T-helper 2 cell (primary cell): Measurements from ENCODE around the gene CCNG2.

Experiments used
- DNase-seq, 5 experiments: peaks; one replicate each; pipeline versions ENCODE4 v3.0.0 to v3.0.0-alpha.2; 2012 to 2022

Gene CCNG2

DNA sequence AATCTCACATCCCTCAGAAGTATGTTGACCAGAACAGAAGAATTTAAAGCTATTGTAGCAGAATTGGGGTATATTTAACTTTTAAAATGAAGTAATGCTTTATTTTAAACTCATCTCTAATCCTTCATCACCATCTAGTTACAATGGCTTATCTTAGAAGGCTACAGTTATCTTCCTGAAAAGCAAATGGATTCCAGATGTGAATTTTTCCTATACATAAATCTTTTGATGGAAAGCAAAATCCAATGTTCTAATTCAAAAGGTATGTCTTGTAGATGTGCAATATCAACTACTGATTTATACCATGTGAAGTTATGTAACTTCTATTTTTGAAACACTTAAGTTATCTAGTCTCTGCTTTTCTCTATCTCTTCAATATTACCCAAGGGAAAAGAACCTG is 47.6 kb downstream of the CCNG2 start:
- no peak for DNase-seq

DNA sequence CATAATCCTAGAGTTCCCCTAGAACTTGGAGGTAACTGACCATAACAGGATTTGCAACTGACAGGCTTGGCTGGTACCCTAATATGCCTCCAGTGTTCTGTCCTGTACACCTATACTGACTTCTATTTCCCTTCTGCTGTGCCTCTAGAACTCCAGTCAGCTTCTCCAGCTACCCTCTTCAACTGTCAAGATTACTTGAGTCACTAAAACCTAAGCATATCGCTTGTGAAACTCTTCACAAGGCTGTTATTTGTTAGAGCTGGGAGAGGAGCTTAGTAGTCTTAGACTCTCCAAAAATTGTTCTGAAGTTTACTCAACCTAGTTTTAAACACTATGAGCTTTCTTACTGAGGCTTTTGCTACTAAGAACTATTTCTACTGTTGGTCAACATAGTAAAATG is 52.0 kb downstream of the CCNG2 start:
- no peak for DNase-seq

DNA sequence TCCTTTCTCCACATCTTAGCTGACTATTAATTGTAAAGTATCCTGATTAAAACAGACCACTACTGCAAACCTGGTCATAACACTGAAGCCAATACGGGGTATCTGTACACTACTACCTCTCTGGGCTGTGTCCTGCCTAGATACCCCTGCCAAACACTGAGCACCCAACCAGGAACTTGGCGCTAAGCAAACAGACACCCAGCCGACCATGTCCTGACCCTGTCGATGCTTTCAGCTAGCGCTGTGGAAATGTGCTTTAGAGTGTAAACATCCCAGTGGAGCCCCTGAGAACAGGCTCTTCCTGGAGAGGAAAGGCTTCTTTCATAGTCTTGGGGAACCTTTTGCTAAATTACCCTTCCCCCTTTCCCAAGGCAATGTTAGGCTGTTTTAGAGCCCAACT is 52.9 kb downstream of the CCNG2 start:
- no peak for DNase-seq

DNA sequence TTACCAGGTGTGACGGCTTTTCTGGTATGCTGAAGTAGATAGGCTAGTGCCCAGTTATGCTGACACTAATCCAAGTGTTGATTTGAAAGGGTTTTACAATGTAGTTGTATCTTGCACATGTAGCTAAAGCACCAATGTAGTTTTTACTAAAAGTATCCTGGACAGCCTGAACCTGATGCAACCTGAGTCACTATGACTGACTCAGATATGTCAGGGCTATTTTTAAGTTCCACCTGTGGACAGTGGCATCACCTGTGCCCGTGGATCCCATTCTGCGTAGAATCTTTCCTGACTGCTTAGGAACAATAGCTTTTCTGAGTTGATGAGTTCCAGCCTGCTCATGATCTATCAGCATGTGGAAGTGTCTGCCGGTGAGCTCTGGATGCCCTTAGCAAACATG is 58.1 kb downstream of the CCNG2 start:
- no peak for DNase-seq

DNA sequence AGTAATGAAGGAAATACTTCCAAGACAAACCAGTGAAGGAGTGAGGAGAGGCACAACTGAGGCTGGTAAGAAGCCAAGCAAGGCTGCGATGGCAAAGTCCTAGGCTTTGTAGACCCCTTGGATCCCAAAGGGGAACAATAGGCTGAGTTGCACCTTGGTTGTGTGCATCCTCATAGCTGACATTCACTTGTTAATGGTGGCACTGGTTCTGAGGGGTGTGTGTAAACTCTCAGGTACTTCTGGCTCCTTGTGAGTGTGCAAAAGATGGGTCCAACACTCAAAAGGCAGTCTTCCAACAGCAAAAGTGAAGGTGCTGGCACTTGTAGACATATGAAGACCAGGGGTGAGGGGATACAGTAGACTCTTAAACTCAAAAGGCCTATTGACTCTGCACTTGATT is 60.5 kb downstream of the CCNG2 start:
- DNase-seq: no peak

DNA sequence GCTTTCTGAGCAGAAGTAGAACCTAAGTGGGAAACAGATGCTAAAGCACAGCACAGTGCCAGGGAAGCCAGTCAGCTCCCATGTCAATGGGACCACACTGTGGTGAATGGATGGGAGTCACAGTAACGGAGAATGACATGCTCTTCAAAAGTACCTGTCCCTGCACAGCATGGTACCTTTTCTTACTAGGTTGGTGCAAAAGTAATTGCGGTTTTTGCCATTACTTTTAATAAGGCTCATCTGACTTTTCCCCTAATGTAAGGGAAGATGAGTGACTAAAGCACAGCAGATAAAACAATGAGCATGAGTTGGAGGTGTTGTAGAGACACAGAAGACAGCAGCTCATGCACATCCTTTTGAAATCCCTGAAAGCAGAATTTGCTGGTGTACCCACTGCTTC is 62.3 kb downstream of the CCNG2 start:
- DNase-seq: no peak
